GM23338 (cell line): ENCODE measurements around the gene RNF181. TPM values are rescaled to one million over a fixed set of nuclear protein-coding genes. Genes with fewer than 3 reads are reported as not detected.

Source experiments
- ATAC-seq: fragments of 200-7000 bp; cut with Tn5 transposase; 3 replicates; pipeline ENCODE4 v1.9.1; 2020
- DNase-seq: peaks from one replicate; pipeline ENCODE4 v3.0.0-alpha.2; 2015; ENCODE audit warnings: low spot score
- H2AFZ ChIP-seq: fragments of 200-600 bp; sonication (generic); 2 replicates; pipeline ENCODE4 v1.8.0; 2016; ENCODE audit warnings: antibody characterized with exemption, mild to moderate bottlenecking, moderate library complexity
- H3F3A ChIP-seq: fragments of 200-600 bp; sonication (generic); replicated peaks from 2 replicates; pipeline ENCODE4 v1.8.0; 2017; ENCODE audit warnings: antibody characterized with exemption, mixed run types, low read depth
- H3K27ac ChIP-seq: fragments of 200-600 bp; sonication (generic); 2 replicates; pipeline ENCODE4 v1.6.1; 2016; ENCODE audit warnings: low read depth
- H3K27me3 ChIP-seq: fragments of 200-600 bp; sonication (generic); 2 replicates; pipeline ENCODE4 v1.8.0; 2016; ENCODE audit warnings: mild to moderate bottlenecking, mixed run types, moderate library complexity; ENCODE audit not compliant: insufficient read depth
- H3K36me3 ChIP-seq: fragments of 200-600 bp; sonication (generic); 2 replicates; pipeline ENCODE4 v1.8.0; 2016; ENCODE audit warnings: mild to moderate bottlenecking; ENCODE audit not compliant: insufficient read depth
- H3K4me1 ChIP-seq: fragments of 200-600 bp; sonication (generic); 2 replicates; pipeline ENCODE4 v1.8.0; 2016; ENCODE audit warnings: mild to moderate bottlenecking, moderate library complexity; ENCODE audit not compliant: insufficient read depth
- H3K4me2 ChIP-seq: fragments of 200-600 bp; sonication (generic); 2 replicates; pipeline ENCODE4 v1.7.1; 2017; ENCODE audit warnings: mixed run types
- H3K4me3 ChIP-seq: fragments of 200-600 bp; sonication (generic); 2 replicates; pipeline ENCODE4 v1.6.1; 2016; ENCODE audit warnings: mixed run types
- H3K79me2 ChIP-seq: fragments of 200-600 bp; sonication (generic); replicated peaks from 2 replicates; pipeline ENCODE4 v1.8.0; 2017; ENCODE audit warnings: mild to moderate bottlenecking; ENCODE audit not compliant: insufficient read depth
- H3K9me2 ChIP-seq: fragments of 200-600 bp; sonication (generic); 2 replicates; pipeline ENCODE4 v1.8.0; 2017; ENCODE audit not compliant: insufficient read depth
- H4K20me1 ChIP-seq: fragments of 200-600 bp; sonication (generic); replicated peaks from 2 replicates; pipeline ENCODE4 v1.8.0; 2017; ENCODE audit warnings: mild to moderate bottlenecking; ENCODE audit not compliant: insufficient read depth
- H3K27ac Mint-ChIP-seq: 2 replicates; pipeline ENCODE4 v1.8.0; 2020; ENCODE audit warnings: inconsistent platforms, mild to moderate bottlenecking, moderate library complexity, mixed read lengths
- H3K27me3 Mint-ChIP-seq: 3 replicates; pipeline ENCODE4 v1.8.0; 2022; ENCODE audit warnings: low read depth, mild to moderate bottlenecking, moderate library complexity, mixed read lengths, inconsistent platforms; ENCODE audit not compliant: insufficient read depth, poor library complexity
- H3K36me3 Mint-ChIP-seq: 3 replicates; pipeline ENCODE4 v1.8.0; 2021; ENCODE audit warnings: low read depth, mild to moderate bottlenecking, inconsistent platforms, moderate library complexity, mixed read lengths
- H3K4me1 Mint-ChIP-seq: 3 replicates; pipeline ENCODE4 v1.8.0; 2020; ENCODE audit warnings: mild to moderate bottlenecking, inconsistent platforms, mixed read lengths
- H3K4me3 Mint-ChIP-seq: 3 replicates; pipeline ENCODE4 v1.8.0; 2021; ENCODE audit warnings: moderate library complexity, mild to moderate bottlenecking, inconsistent platforms, mixed read lengths
- H3K9me3 Mint-ChIP-seq: 3 replicates; pipeline ENCODE4 v1.8.0; 2020; ENCODE audit warnings: moderate library complexity, mild to moderate bottlenecking, inconsistent platforms, mixed read lengths
- CREB1 ChIP-seq: fragments of 250-450 bp; sonication (Bioruptor Pico); IDR thresholded peaks from 2 replicates; pipeline ENCODE4 v1.5.0; 2020; ENCODE audit warnings: low read depth, mild to moderate bottlenecking, moderate library complexity
- ETS1 ChIP-seq: IDR thresholded peaks from 2 replicates; pipeline ENCODE4 v1.6.1; 2016; ENCODE audit warnings: antibody characterized with exemption
- EZH2 ChIP-seq: fragments of 200-600 bp; sonication (generic); IDR thresholded peaks from one replicate; pipeline ENCODE4 v1.8.0; 2017; ENCODE audit warnings: antibody characterized with exemption, mild to moderate bottlenecking, low read depth; ENCODE audit not compliant: unreplicated experiment
- JUNB ChIP-seq: IDR thresholded peaks from one replicate; pipeline ENCODE4 v1.6.1; 2016; ENCODE audit warnings: antibody characterized with exemption; ENCODE audit not compliant: unreplicated experiment
- NANOG ChIP-seq: IDR thresholded peaks from 2 replicates; pipeline ENCODE4 v1.6.1; 2016; ENCODE audit warnings: antibody characterized with exemption, borderline replicate concordance
- REST ChIP-seq: IDR thresholded peaks from one replicate; pipeline ENCODE4 v1.6.1; 2018; ENCODE audit warnings: antibody characterized with exemption; ENCODE audit not compliant: unreplicated experiment
- STAT1 ChIP-seq: IDR thresholded peaks from one replicate; pipeline ENCODE4 v1.6.1; 2016; ENCODE audit warnings: antibody characterized with exemption; ENCODE audit not compliant: unreplicated experiment
- ZNF114 ChIP-seq: fragments of 250-450 bp; sonication (Bioruptor Pico); IDR thresholded peaks from 2 replicates; pipeline ENCODE4 v1.5.0; 2020; ENCODE audit warnings: mild to moderate bottlenecking, moderate library complexity
- ZNF462 ChIP-seq: fragments of 250-450 bp; sonication (Bioruptor Pico); IDR thresholded peaks from 2 replicates; pipeline ENCODE4 v1.5.0; 2020; ENCODE audit warnings: mild to moderate bottlenecking, moderate library complexity
- polyA plus RNA-seq: library from polyadenylated mRNA; unstranded; fragments of >200 nt; fragmentation: Nextera tagmentation; extraction: Ambion mirVana; gene quantifications from 2 replicates; pipeline ENCODE4 v1.2.1, GENCODE V29; 2016
- total RNA-seq: library from RNA; depleted of rRNA; stranded (reverse); fragments of >200 nt; shearing (Covaris generic); gene quantifications from 2 replicates; pipeline ENCODE4 v1.2.3, GENCODE V29; 2014

Gene RNF181
- total and polyA plus RNA-seq, 2 experiments from 2014 or later, result 114 to 260 TPM

- no peak for TF ChIP-seq REST
- TF ChIP-seq JUNB, result no peak
- Histone ChIP-seq H3K27ac (no peak overlapping the region), H2AFZ (no peak overlapping the region), H3K79me2 (no peaks in the 10 kb centered on the region), H3K27me3 (peaks cover 31% of the 10 kb centered on the region), H3K4me3 (no peak overlapping the region), H3F3A (0 out of 2 replicates have a peak, but pooled peaks cover 3% of the 10 kb centered on the region), H3K4me1 (peaks cover 7% of the 10 kb centered on the region; the same call in 1 of the 2 replicates), H3K4me2 (no peak overlapping the region), H4K20me1 (no peaks in the 10 kb centered on the region), H3K36me3 (no peaks in the 10 kb centered on the region), H3K9me2 (no peaks in the 10 kb centered on the region)
- Mint-ChIP-seq H3K27ac (no peak overlapping the region), H3K27me3 (peaks cover 28% of the 10 kb centered on the region), H3K4me3 (no peak overlapping the region; the same call in 2 of the 3 replicates), H3K4me1 (peaks cover 8% of the 10 kb centered on the region), H3K36me3 (peaks cover 10% of the 10 kb centered on the region; the same call in 1 of the 3 replicates), H3K9me3 (0 out of 3 replicates have a peak, but pooled peaks cover 3% of the 10 kb centered on the region)
- no peak for ATAC-seq
- no peak for DNase-seq
Measured at GRCh38 chr2:85585781-85586105, 9.8 kb upstream of the RNF181 start.

GRCh38 chr2:85588236-85588635 is 7.3 kb upstream of the RNF181 start:
- Histone ChIP-seq H2AFZ (no peak overlapping the region), H3K4me3 (no peak overlapping the region), H3K4me1 (peaks cover 7% of the 10 kb centered on the region; the same call in 1 of the 2 replicates), H3K9me2 (no peaks in the 10 kb centered on the region), H3F3A (0 out of 2 replicates have a peak, but pooled peaks cover 3% of the 10 kb centered on the region), H3K79me2 (no peaks in the 10 kb centered on the region), H3K27me3 (peaks cover 29% of the 10 kb centered on the region), H3K4me2 (no peak overlapping the region), H3K27ac (no peak overlapping the region), H3K36me3 (no peaks in the 10 kb centered on the region), H4K20me1 (no peaks in the 10 kb centered on the region)
- Mint-ChIP-seq H3K36me3 (peaks cover 3% of the 10 kb centered on the region; the same call in 1 of the 3 replicates), H3K4me3 (no peak overlapping the region), H3K27ac (no peak overlapping the region), H3K9me3 (0 out of 3 replicates have a peak, but pooled peaks cover 3% of the 10 kb centered on the region), H3K4me1 (peaks cover 8% of the 10 kb centered on the region), H3K27me3 (peaks cover 25% of the 10 kb centered on the region)
- ATAC-seq (no peak), DNase-seq (no peak)
- TF ChIP-seq STAT1 (no peak), CREB1 (no peak), ZNF462 (CRISPR knock-in tag) (no peak), ETS1 (no peak), NANOG (no peak), JUNB (no peak), EZH2 (no peak), ZNF114 (CRISPR knock-in tag) (no peak)
